HepG2 (cell line): ENCODE data around the gene MEF2A. TPM values are rescaled to one million over a fixed set of nuclear protein-coding genes. Genes with fewer than 3 reads are reported as not detected.

ENCODE experiments used
- BATF2 ChIP-seq: sonication (generic); formaldehyde crosslinking; IDR thresholded peaks from 2 replicates; pipeline ENCODE4 v1.8.0; 2022; ENCODE audit warnings: mild to moderate bottlenecking, missing genetic modification reagents, moderate library complexity
- KLF11 ChIP-seq: IDR thresholded peaks from 2 replicates; pipeline ENCODE4 v1.6.1; 2016; ENCODE audit warnings: missing compliant biosample characterization
- MBD4 ChIP-seq: IDR thresholded peaks from 2 replicates; pipeline ENCODE4 v1.6.1; 2012; ENCODE audit warnings: low read length, inconsistent platforms, borderline replicate concordance
- MNT ChIP-seq: fragments of 450-650 bp; IDR thresholded peaks from 2 replicates; pipeline ENCODE4 v1.6.1; 2016
- MYC ChIP-seq: sonication (generic); formaldehyde crosslinking; IDR thresholded peaks from 2 replicates; pipeline ENCODE4 v1.9.0; 2021; ENCODE audit warnings: missing genetic modification reagents, borderline replicate concordance
- NFE2L1 ChIP-seq: sonication (generic); formaldehyde crosslinking; IDR thresholded peaks from 2 replicates; pipeline ENCODE4 v1.4.0; 2020; ENCODE audit warnings: missing genetic modification reagents, mild to moderate bottlenecking, borderline replicate concordance
- NFYC ChIP-seq: IDR thresholded peaks from 2 replicates; pipeline ENCODE4 v1.6.1; 2016; ENCODE audit warnings: missing genetic modification reagents, missing compliant biosample characterization
- PBX2 ChIP-seq: IDR thresholded peaks from 2 replicates; pipeline ENCODE4 v1.6.1; 2016; ENCODE audit warnings: control low read depth
- RERE ChIP-seq: IDR thresholded peaks from 2 replicates; pipeline ENCODE4 v1.6.1; 2016; ENCODE audit warnings: low read depth, missing genetic modification reagents, missing compliant biosample characterization
- REST ChIP-seq, 2 experiments: IDR thresholded peaks; 2 replicates each; pipeline ENCODE4 v1.6.1; 2011 to 2012; ENCODE audit warnings: low read length in 2 of 2, borderline replicate concordance in 1 of 2, low read depth in 1 of 2, mild to moderate bottlenecking in 1 of 2, moderate library complexity in 1 of 2
- SP5 ChIP-seq: IDR thresholded peaks from 2 replicates; pipeline ENCODE4 v1.6.1; 2016; ENCODE audit warnings: low read depth, borderline replicate concordance
- U2AF2 ChIP-seq: fragments of 200-400 bp; formaldehyde crosslinking; IDR thresholded peaks from 2 replicates; pipeline ENCODE4 v1.6.1; 2017; ENCODE audit warnings: low read depth, mild to moderate bottlenecking, low read length
- ZFP36 ChIP-seq: fragments of 150-350 bp; IDR thresholded peaks from 2 replicates; pipeline ENCODE4 v1.6.1; 2018; ENCODE audit warnings: borderline replicate concordance, low read length, low read depth; ENCODE audit not compliant: partially characterized antibody
- ZNF143 ChIP-seq: sonication (generic); formaldehyde crosslinking; IDR thresholded peaks from 2 replicates; pipeline ENCODE4 v1.4.0; 2020; ENCODE audit warnings: missing genetic modification reagents
- ZNF263 ChIP-seq: sonication (generic); formaldehyde crosslinking; IDR thresholded peaks from 2 replicates; pipeline ENCODE4 v1.4.0; 2020; ENCODE audit warnings: missing genetic modification reagents
- ZNF547 ChIP-seq: sonication (generic); formaldehyde crosslinking; IDR thresholded peaks from 2 replicates; pipeline ENCODE4 v1.5.1; 2020; ENCODE audit warnings: mild to moderate bottlenecking, missing genetic modification reagents
- ZNF567 ChIP-seq: sonication (generic); formaldehyde crosslinking; IDR thresholded peaks from 2 replicates; pipeline ENCODE4 v1.8.1; 2023; ENCODE audit warnings: mild to moderate bottlenecking, missing genetic modification reagents, borderline replicate concordance
- ZNF615 ChIP-seq: sonication (generic); formaldehyde crosslinking; IDR thresholded peaks from 2 replicates; pipeline ENCODE4 v1.5.0; 2020; ENCODE audit warnings: mild to moderate bottlenecking, missing genetic modification reagents, borderline replicate concordance
- ZNF792 ChIP-seq: IDR thresholded peaks from 2 replicates; pipeline ENCODE4 v1.6.1; 2016
- polyA plus RNA-seq, 8 experiments: library from polyadenylated mRNA; depleted of rRNA in 3 of 8; stranded (reverse) in 7 of 8; unstranded in 1 of 8; fragments of >200 nt; fragmentation: Illumina TruSeq in 4 of 8; extraction: Trizol in 4 of 8; gene quantifications; 2 replicates each; pipeline versions ENCODE4 v1.2.1 to v1.2.3, GENCODE V29; 2011 to 2016; ENCODE audit warnings: low read depth in 4 of 8, missing spikeins in 1 of 8, mixed read lengths in 1 of 8; ENCODE audit not compliant: insufficient read depth in 1 of 8
- total RNA-seq, 5 experiments: library from RNA; depleted of rRNA; stranded (reverse); fragments of >200 nt; fragmentation: Illumina TruSeq; extraction: Trizol; gene quantifications; 2 replicates each; pipeline ENCODE4 v1.2.3, GENCODE V29; 2016; ENCODE audit warnings: low read depth in 1 of 5

MEF2A gene
- total and polyA plus RNA-seq, 2 of the 13 experiments (the other 11 are each of a cell fraction or from before 2014, with no cell fraction given) = 15.2 to 24.4 TPM

GRCh38 chr15:99565049-99565298 is 810 bp upstream of the MEF2A start (continued):
- no peak for TF ChIP-seq ZNF792 (CRISPR knock-in tag)
- TF ChIP-seq MNT = no peak
- no peak for TF ChIP-seq ZNF263
- no peak for TF ChIP-seq MBD4
- no peak for TF ChIP-seq NFYC (CRISPR knock-in tag)
- no peak for TF ChIP-seq NFE2L1
- TF ChIP-seq ZNF615 = no peak
- no peak for TF ChIP-seq REST (IDR thresholded peaks at IDR 0.05; ENCODE audit: borderline replicate concordance in 1 of 2, low read depth in 1 of 2, low read length in 2 of 2)
- no peak for TF ChIP-seq PBX2
- no peak for TF ChIP-seq ZFP36
- no peak for TF ChIP-seq MYC (CRISPR knock-in tag)
- TF ChIP-seq BATF2 (CRISPR knock-in tag) = no peak
- TF ChIP-seq KLF11 (CRISPR knock-in tag) = no peak
- TF ChIP-seq ZNF567 (CRISPR knock-in tag) = no peak
- no peak for TF ChIP-seq RERE (CRISPR knock-in tag)
- TF ChIP-seq ZNF547 (CRISPR knock-in tag) = no peak; the same call in 1 of the 2 replicates
- no peak; the same call in 1 of the 2 replicates for TF ChIP-seq SP5 (CRISPR knock-in tag)
- TF ChIP-seq ZNF143 (CRISPR knock-in tag) = no peak
- TF ChIP-seq U2AF2 = no peak
